Sigmoid colon (tissue), 7 donors: ENCODE measurements around the gene NUCB1. TPM values are rescaled to one million over a fixed set of nuclear protein-coding genes. Genes with fewer than 3 reads are reported as not detected.

Experiments
- DNase-seq: peaks from one replicate; pipeline ENCODE4 v3.0.0-alpha.2; 2019
- H3K27ac ChIP-seq, 4 donors: fragments of 200-600 bp; sonication (generic); one replicate each; pipeline ENCODE4 v1.5.1; 2016 to 2019; ENCODE audit warnings: mild to moderate bottlenecking in 1 of 4
- H3K27me3 ChIP-seq, 3 donors: fragments of 200-600 bp; sonication (generic); one replicate each; pipeline ENCODE4 v1.5.1; 2019; ENCODE audit warnings: mild to moderate bottlenecking in 1 of 3
- H3K36me3 ChIP-seq, 4 donors: fragments of 200-600 bp; sonication (generic); one replicate each; pipeline ENCODE4 v1.5.1; 2016 to 2019
- H3K4me1 ChIP-seq, 4 donors: fragments of 200-600 bp; sonication (generic); one replicate each; pipeline ENCODE4 v1.5.1; 2017 to 2019
- H3K4me3 ChIP-seq, 4 donors: fragments of 200-600 bp; sonication (generic); one replicate each; pipeline ENCODE4 v1.5.1; 2017 to 2019; ENCODE audit warnings: mild to moderate bottlenecking in 2 of 4, moderate library complexity in 1 of 4
- H3K9me3 ChIP-seq, 4 donors: fragments of 200-600 bp in 3 of 4; sonication (generic) in 3 of 4; one replicate each; pipeline versions ENCODE4 v1.5.1 to v1.6.1; 2013 to 2019
- CTCF ChIP-seq, 4 experiments: fragments of 450-650 bp in 3 of 4; fragments of 200-600 bp in 1 of 4; IDR thresholded peaks; one replicate each; pipeline ENCODE4 v1.5.1; 2016 to 2019; ENCODE audit warnings: antibody characterized with exemption in 4 of 4, mild to moderate bottlenecking in 3 of 4, moderate library complexity in 2 of 4
- EP300 ChIP-seq, 4 donors: sonication (generic); formaldehyde crosslinking; IDR thresholded peaks; one replicate each; pipeline ENCODE4 v1.6.1; 2017; ENCODE audit warnings: antibody characterized with exemption in 4 of 4
- POLR2A ChIP-seq, 2 donors: fragments of 450-650 bp; IDR thresholded peaks; one replicate each; pipeline ENCODE4 v1.6.1; 2016; ENCODE audit warnings: antibody characterized with exemption in 2 of 2, mild to moderate bottlenecking in 2 of 2, moderate library complexity in 2 of 2
- POLR2AphosphoS5 ChIP-seq, 4 donors: sonication (generic); formaldehyde crosslinking; IDR thresholded peaks; one replicate each; pipeline ENCODE4 v1.6.1; 2017; ENCODE audit warnings: antibody characterized with exemption in 4 of 4
- WGBS, 2 donors: extraction: QIAGEN DNeasy Blood & Tissue Kit; methylation state at CpG; one replicate each; pipeline ENCODE4 v1.1.7; 2013; 5-methylcytosine and 5-hydroxymethylcytosine counted together
- intact Hi-C: fragments of 100-400 bp; cut with DNase I; formaldehyde crosslinking; loops from one replicate; pipeline ENCODE4 v1.15.1; 2023
- polyA plus RNA-seq, 3 donors: library from polyadenylated mRNA; stranded (reverse); fragments of 200-250 nt; gene quantifications; one replicate each; pipeline ENCODE4 v1.2.3, GENCODE V29; 2013
- total RNA-seq, 4 donors: library from RNA; depleted of rRNA; stranded (reverse); fragments of >200 nt; gene quantifications; one replicate each; pipeline ENCODE4 v1.1.0, GENCODE V29; 2016
- donor health status: healthy with polysubstance abuse.
- donor health status: Bipolar disorder and iron deficiency.
- donor health status: healthy.

NUCB1 gene
- total and polyA plus RNA-seq, 7 donors, result 43.0 to 303 (median 174) TPM

- no peak for DNase-seq
- Histone ChIP-seq H3K27me3 (no peaks in the 10 kb centered on the region), H3K4me3 (no peak overlapping the region), H3K27ac (no peak overlapping the region), H3K9me3 (no peaks in the 10 kb centered on the region), H3K36me3 (peaks cover 0 to 17% (median 0%) of the 10 kb centered on the region in 4 donors), H3K4me1 (no peaks in the 10 kb centered on the region)
- WGBS, 2 donors, result 95 to 97% methylated on average over 6 of the region's 6 CpGs
- intact Hi-C loops, result no loop called here
- TF ChIP-seq CTCF (IDR thresholded peaks at IDR 0.05) (no peak), POLR2AphosphoS5 (IDR thresholded peaks at IDR 0.05) (no peak), EP300 (IDR thresholded peaks at IDR 0.05) (no peak), POLR2A (IDR thresholded peaks at IDR 0.05) (no peak)
Observed at GRCh38 chr19:48856921-48857320, 43.2 kb upstream of the NUCB1 start.

- intact Hi-C loops, result no loop called here
- Histone ChIP-seq H3K9me3 (no peaks in the 10 kb centered on the region), H3K4me3 (peak overlapping the region in 1 of 4 donors; percentile 11), H3K4me1 (no peaks in the 10 kb centered on the region), H3K27me3 (no peaks in the 10 kb centered on the region), H3K27ac (no peak overlapping the region), H3K36me3 (peaks cover 0 to 11% (median 0%) of the 10 kb centered on the region in 4 donors)
- WGBS, 2 donors, result 43 to 65% methylated on average over 34 of the region's 34 CpGs
- TF ChIP-seq POLR2AphosphoS5 (IDR thresholded peaks at IDR 0.05), result no peak
- no peak for TF ChIP-seq EP300 (IDR thresholded peaks at IDR 0.05)
- no peak for TF ChIP-seq POLR2A (IDR thresholded peaks at IDR 0.05)
- no peak for TF ChIP-seq CTCF (IDR thresholded peaks at IDR 0.05)
- DNase-seq, result no peak
Observed at GRCh38 chr19:48858984-48859710, 41.0 kb upstream of the NUCB1 start.

GRCh38 chr19:48859711-48860572 lies 40.2 kb upstream of the NUCB1 start:
- H3K9me3 ChIP-seq, result no peaks in the 10 kb centered on the region
- intact Hi-C loops, result no loop called here
- peaks cover 0 to 18% (median 0%) of the 10 kb centered on the region in 4 donors for H3K36me3 ChIP-seq
- 80 to 87% methylated on average over 30 of the region's 30 CpGs for WGBS, 2 donors
- H3K27me3 ChIP-seq, result no peaks in the 10 kb centered on the region
- no peak overlapping the region for H3K27ac ChIP-seq
- H3K4me3 ChIP-seq, result peak overlapping the region in 1 of 4 donors; percentile 11
- H3K4me1 ChIP-seq, result no peaks in the 10 kb centered on the region
- DNase-seq, result no peak
- TF ChIP-seq CTCF (IDR thresholded peaks at IDR 0.05) (no peak), POLR2AphosphoS5 (IDR thresholded peaks at IDR 0.05) (no peak), EP300 (IDR thresholded peaks at IDR 0.05) (no peak), POLR2A (IDR thresholded peaks at IDR 0.05) (no peak)

- peaks cover 0 to 19% (median 0%) of the 10 kb centered on the region in 4 donors for H3K36me3 ChIP-seq
- intact Hi-C loops, result no loop called here
- H3K9me3 ChIP-seq, result no peaks in the 10 kb centered on the region
- H3K4me1 ChIP-seq, result peaks cover 0 to 3% (median under 1%) of the 10 kb centered on the region in 4 donors
- no peaks in the 10 kb centered on the region for H3K27me3 ChIP-seq
- DNase-seq, result no peak
- H3K27ac ChIP-seq, result no peak overlapping the region
- no peak overlapping the region for H3K4me3 ChIP-seq
- whole genome bisulfite sequencing, 2 donors, result 89 to 90% methylated on average over 18 of the region's 18 CpGs
- no peak for TF ChIP-seq CTCF (IDR thresholded peaks at IDR 0.05)
- no peak for TF ChIP-seq EP300 (IDR thresholded peaks at IDR 0.05)
- TF ChIP-seq POLR2A (IDR thresholded peaks at IDR 0.05), result no peak
- TF ChIP-seq POLR2AphosphoS5 (IDR thresholded peaks at IDR 0.05), result no peak
Observed at GRCh38 chr19:48861313-48861712, 38.8 kb upstream of the NUCB1 start.
